Fibroblast of lung (primary cell): ENCODE measurements around the gene NEO1. TPM values are rescaled to one million over a fixed set of nuclear protein-coding genes. Genes with fewer than 3 reads are reported as not detected.

Source experiments
- DNase-seq, 2 donors: peaks; one replicate each; pipeline versions ENCODE4 v3.0.0 to v3.0.0-alpha.2; 2010; ENCODE audit warnings: low read depth in 2 of 2
- H2AFZ ChIP-seq: 2 replicates; pipeline ENCODE4 v1.5.1; 2012; ENCODE audit warnings: low read length, control low read depth, inconsistent platforms
- H3K27ac ChIP-seq: 2 replicates; pipeline ENCODE4 v1.5.1; 2011; ENCODE audit warnings: low read length, control low read depth; ENCODE audit not compliant: insufficient read depth
- H3K27me3 ChIP-seq: 2 replicates; pipeline ENCODE4 v1.5.1; 2011; ENCODE audit warnings: mild to moderate bottlenecking, low read length; ENCODE audit not compliant: control insufficient read depth, insufficient read depth
- H3K36me3 ChIP-seq: 2 replicates; pipeline ENCODE4 v1.5.1; 2011; ENCODE audit warnings: low read length; ENCODE audit not compliant: control insufficient read depth, insufficient read depth
- H3K4me1 ChIP-seq: 2 replicates; pipeline ENCODE4 v1.5.1; 2011; ENCODE audit warnings: low read length; ENCODE audit not compliant: control insufficient read depth, insufficient read depth; ENCODE audit errors: extremely low read depth
- H3K4me2 ChIP-seq: 2 replicates; pipeline ENCODE4 v1.5.1; 2011; ENCODE audit warnings: low read length, control low read depth; ENCODE audit not compliant: insufficient read depth; ENCODE audit errors: extremely low read depth
- H3K4me3 ChIP-seq, 4 experiments: fragments of 200-600 bp in 1 of 4; sonication (generic) in 1 of 4; replicated peaks in 1 of 4; 2 replicates each; pipeline ENCODE4 v1.5.1; 2011 to 2016; ENCODE audit warnings: low read length in 4 of 4, low read depth in 3 of 4, mild to moderate bottlenecking in 3 of 4, control low read depth in 2 of 4, inconsistent platforms in 1 of 4, mixed read lengths in 1 of 4; ENCODE audit not compliant: insufficient read depth in 1 of 4; ENCODE audit errors: control extremely low read depth in 1 of 4
- H3K79me2 ChIP-seq: 2 replicates; pipeline ENCODE4 v1.5.1; 2012; ENCODE audit warnings: mild to moderate bottlenecking, low read length, inconsistent platforms; ENCODE audit not compliant: control insufficient read depth, insufficient read depth
- H3K9ac ChIP-seq: 2 replicates; pipeline ENCODE4 v1.5.1; 2011; ENCODE audit warnings: mild to moderate bottlenecking, low read length, control low read depth; ENCODE audit not compliant: insufficient read depth
- H3K9me3 ChIP-seq: 2 replicates; pipeline ENCODE4 v1.5.1; 2012; ENCODE audit warnings: low read depth, low read length; ENCODE audit not compliant: control insufficient read depth, insufficient read depth
- H4K20me1 ChIP-seq: 2 replicates; pipeline ENCODE4 v1.5.1; 2011; ENCODE audit warnings: low read length; ENCODE audit not compliant: control insufficient read depth, insufficient read depth; ENCODE audit errors: extremely low read depth
- CTCF ChIP-seq, 2 donors: IDR thresholded peaks in 1 of 2; conservative IDR thresholded peaks in 1 of 2; 1 replicate in 1 of 2; 2 replicates in 1 of 2; pipeline ENCODE4 v1.5.1; 2011 to 2012; ENCODE audit warnings: low read length in 2 of 2, control low read depth in 1 of 2, inconsistent platforms in 1 of 2, low read depth in 1 of 2, mild to moderate bottlenecking in 1 of 2
- EZH2 ChIP-seq: IDR thresholded peaks from 2 replicates; pipeline ENCODE4 v1.5.1; 2012; ENCODE audit warnings: low read length, control low read depth, mild to moderate bottlenecking; ENCODE audit errors: missing control alignments
- polyA plus RNA-seq, 2 donors: library from polyadenylated mRNA; depleted of rRNA in 1 of 2; stranded (reverse) in 1 of 2; unstranded in 1 of 2; fragments of >200 nt; gene quantifications; 2 replicates each; pipeline ENCODE4 v1.2.1, GENCODE V29; 2011 to 2012; ENCODE audit warnings: missing spikeins in 1 of 2
- total RNA-seq: library from RNA; depleted of rRNA; stranded (reverse); fragments of >200 nt; gene quantifications from 2 replicates; pipeline ENCODE4 v1.2.1, GENCODE V29; 2014

The NEO1 gene
- total and polyA plus RNA-seq, 2 donors (not counting 1 experiment from before 2014, with no cell fraction given): 6.2 to 19.3 TPM

GRCh38 chr15:73119478-73119877 lies 67.2 kb downstream of the NEO1 start:
- DNase-seq: no peak
- Histone ChIP-seq H4K20me1 (no peaks in the 10 kb centered on the region), H3K4me2 (no peak overlapping the region), H3K27ac (no peak overlapping the region), H3K36me3 (no peaks in the 10 kb centered on the region), H3K9me3 (no peaks in the 10 kb centered on the region), H3K9ac (no peak overlapping the region), H2AFZ (no peak overlapping the region), H3K4me1 (no peaks in the 10 kb centered on the region), H3K27me3 (no peaks in the 10 kb centered on the region), H3K4me3 (no peak overlapping the region), H3K79me2 (no peaks in the 10 kb centered on the region)
- TF ChIP-seq EZH2: no peak
- no peak for TF ChIP-seq CTCF (conservative IDR thresholded peaks at IDR 0.05 in 1 of 2, IDR thresholded peaks at IDR 0.05 in 1 of 2; ENCODE audit: low read depth in 1 of 2, low read length in 2 of 2)

GRCh38 chr15:73120269-73120668 lies 68.0 kb downstream of the NEO1 start:
- H3K9ac ChIP-seq: no peak overlapping the region
- TF ChIP-seq EZH2 (no peak), CTCF (conservative IDR thresholded peaks at IDR 0.05 in 1 of 2, IDR thresholded peaks at IDR 0.05 in 1 of 2; ENCODE audit: low read depth in 1 of 2, low read length in 2 of 2) (no peak)
- H2AFZ ChIP-seq: no peak overlapping the region
- H3K79me2 ChIP-seq: no peaks in the 10 kb centered on the region
- no peaks in the 10 kb centered on the region for H3K27me3 ChIP-seq
- no peak overlapping the region for H3K4me3 ChIP-seq
- H4K20me1 ChIP-seq: no peaks in the 10 kb centered on the region
- H3K27ac ChIP-seq: no peak overlapping the region
- H3K36me3 ChIP-seq: no peaks in the 10 kb centered on the region
- no peaks in the 10 kb centered on the region for H3K4me1 ChIP-seq
- DNase-seq: no peak
- H3K9me3 ChIP-seq: no peaks in the 10 kb centered on the region
- no peak overlapping the region for H3K4me2 ChIP-seq

GRCh38 chr15:73125219-73125618 lies 73.0 kb downstream of the NEO1 start:
- Histone ChIP-seq H3K4me2 (no peak overlapping the region), H3K4me3 (no peak overlapping the region), H3K79me2 (no peaks in the 10 kb centered on the region), H3K27ac (no peak overlapping the region), H3K36me3 (no peaks in the 10 kb centered on the region), H3K9ac (no peak overlapping the region), H2AFZ (no peak overlapping the region), H3K27me3 (no peaks in the 10 kb centered on the region), H3K4me1 (no peaks in the 10 kb centered on the region), H4K20me1 (no peaks in the 10 kb centered on the region), H3K9me3 (no peaks in the 10 kb centered on the region)
- TF ChIP-seq EZH2: no peak
- peak; percentile 8 for DNase-seq
